Neural cell (in vitro differentiated cells): ENCODE measurements around the gene TRIM46. TPM values are rescaled to one million over a fixed set of nuclear protein-coding genes. Genes with fewer than 3 reads are reported as not detected.
A peak's percentile ranks its signal among the peaks of the same experiment; 100 is the strongest.

ENCODE experiments used
- H2AFZ ChIP-seq: fragments of 200-600, 300-800 bp; sonication (generic), shearing (Covaris generic); 2 replicates; pipeline ENCODE4 v1.6.0; 2014; ENCODE audit warnings: low read depth, mild to moderate bottlenecking, antibody characterized with exemption, low read length, moderate library complexity
- H3F3A ChIP-seq: fragments of 200-600 bp; shearing (Covaris generic); 2 replicates; pipeline ENCODE4 v1.6.1; 2016; ENCODE audit warnings: mild to moderate bottlenecking, moderate library complexity, mixed read lengths, antibody characterized with exemption, low read length; ENCODE audit not compliant: insufficient read depth, poor library complexity, severe bottlenecking
- H3K27ac ChIP-seq: fragments of 200-600, 300-800 bp; sonication (generic), shearing (Covaris generic); 2 replicates; pipeline ENCODE4 v1.5.1; 2014; ENCODE audit warnings: mild to moderate bottlenecking, low read length, moderate library complexity
- H3K27me3 ChIP-seq: fragments of 300-800, 200-600 bp; sonication (generic), shearing (Covaris generic); 2 replicates; pipeline ENCODE4 v1.6.0; 2014; ENCODE audit warnings: mild to moderate bottlenecking, low read depth, low read length, moderate library complexity; ENCODE audit not compliant: insufficient read depth
- H3K36me3 ChIP-seq: fragments of 300-800, 200-600 bp; sonication (generic), shearing (Covaris generic); 2 replicates; pipeline ENCODE4 v1.5.1; 2014; ENCODE audit warnings: mild to moderate bottlenecking, antibody characterized with exemption, low read length, moderate library complexity; ENCODE audit not compliant: insufficient read depth
- H3K4me2 ChIP-seq: fragments of 300-800, 200-600 bp; sonication (generic), shearing (Covaris generic); 2 replicates; pipeline ENCODE4 v1.6.0; 2014; ENCODE audit warnings: mild to moderate bottlenecking, low read length
- H3K4me3 ChIP-seq: fragments of 300-800, 200-600 bp; sonication (generic), shearing (Covaris generic); 2 replicates; pipeline ENCODE4 v1.5.1; 2014; ENCODE audit warnings: mild to moderate bottlenecking, low read length, moderate library complexity
- H3K79me2 ChIP-seq: fragments of 200-600 bp; shearing (Covaris generic); replicated peaks from 2 replicates; pipeline ENCODE4 v1.6.0; 2014; ENCODE audit warnings: mild to moderate bottlenecking, low read length, moderate library complexity; ENCODE audit not compliant: insufficient read depth
- H3K9ac ChIP-seq: fragments of 300-800, 200-600 bp; sonication (generic), shearing (Covaris generic); 2 replicates; pipeline ENCODE4 v1.6.1; 2016; ENCODE audit warnings: mild to moderate bottlenecking, low read length, mixed read lengths
- H3K9me2 ChIP-seq: fragments of 200-600 bp; shearing (Covaris generic); 2 replicates; pipeline ENCODE4 v1.6.1; 2016; ENCODE audit warnings: mild to moderate bottlenecking, low read length, mixed read lengths; ENCODE audit not compliant: insufficient read depth
- H3K9me3 ChIP-seq: fragments of 200-600, 300-800 bp; sonication (generic), shearing (Covaris generic); 2 replicates; pipeline ENCODE4 v1.6.1; 2016; ENCODE audit warnings: mild to moderate bottlenecking, mixed run types, low read length, moderate library complexity, mixed read lengths
- H4K20me1 ChIP-seq: fragments of 200-600 bp; shearing (Covaris generic); 2 replicates; pipeline ENCODE4 v1.6.1; 2016; ENCODE audit warnings: mild to moderate bottlenecking, mixed run types; ENCODE audit not compliant: insufficient read depth
- EP300 ChIP-seq: fragments of 450-650 bp; conservative IDR thresholded peaks from 2 replicates; pipeline ENCODE4 v1.6.1; 2014; ENCODE audit warnings: antibody characterized with exemption, mild to moderate bottlenecking, moderate library complexity; ENCODE audit not compliant: poor library complexity, severe bottlenecking
- EZH2 ChIP-seq: fragments of 200-600, 300-800 bp; shearing (Covaris generic), sonication (generic); IDR thresholded peaks from 2 replicates; pipeline ENCODE4 v1.6.1; 2014; ENCODE audit warnings: antibody characterized with exemption, low read length, borderline replicate concordance, mild to moderate bottlenecking; ENCODE audit not compliant: insufficient read depth, poor library complexity, severe bottlenecking
- MXI1 ChIP-seq: fragments of 450-650 bp; conservative IDR thresholded peaks from 2 replicates; pipeline ENCODE4 v1.6.1; 2014; ENCODE audit warnings: antibody characterized with exemption, mild to moderate bottlenecking; ENCODE audit not compliant: poor library complexity, severe bottlenecking
- POLR2AphosphoS5 ChIP-seq: IDR thresholded peaks from 2 replicates; pipeline ENCODE4 v1.6.1; 2012
- RAD21 ChIP-seq: fragments of 450-650 bp; conservative IDR thresholded peaks from 2 replicates; pipeline ENCODE4 v1.6.1; 2014; ENCODE audit warnings: antibody characterized with exemption, mild to moderate bottlenecking, moderate library complexity
- SMC3 ChIP-seq: fragments of 450-650 bp; conservative IDR thresholded peaks from 2 replicates; pipeline ENCODE4 v1.6.1; 2014; ENCODE audit warnings: antibody characterized with exemption, mild to moderate bottlenecking, moderate library complexity; ENCODE audit not compliant: poor library complexity
- TAF1 ChIP-seq: IDR thresholded peaks from 2 replicates; pipeline ENCODE4 v1.6.1; 2012; ENCODE audit warnings: low read depth
- polyA plus RNA-seq: library from polyadenylated mRNA; depleted of rRNA; stranded (reverse); fragments of >200 nt; gene quantifications from 2 replicates; pipeline ENCODE4 v1.2.3, GENCODE V29; 2014
- TF ChIP-seq, protein P1 (sequence below): IDR thresholded peaks from 2 replicates; pipeline ENCODE4 v1.6.1; 2012; ENCODE audit warnings: borderline replicate concordance

Gene TRIM46
- polyA plus RNA-seq, 1 donor from 2014 or later, result 31.5 TPM

DNA sequence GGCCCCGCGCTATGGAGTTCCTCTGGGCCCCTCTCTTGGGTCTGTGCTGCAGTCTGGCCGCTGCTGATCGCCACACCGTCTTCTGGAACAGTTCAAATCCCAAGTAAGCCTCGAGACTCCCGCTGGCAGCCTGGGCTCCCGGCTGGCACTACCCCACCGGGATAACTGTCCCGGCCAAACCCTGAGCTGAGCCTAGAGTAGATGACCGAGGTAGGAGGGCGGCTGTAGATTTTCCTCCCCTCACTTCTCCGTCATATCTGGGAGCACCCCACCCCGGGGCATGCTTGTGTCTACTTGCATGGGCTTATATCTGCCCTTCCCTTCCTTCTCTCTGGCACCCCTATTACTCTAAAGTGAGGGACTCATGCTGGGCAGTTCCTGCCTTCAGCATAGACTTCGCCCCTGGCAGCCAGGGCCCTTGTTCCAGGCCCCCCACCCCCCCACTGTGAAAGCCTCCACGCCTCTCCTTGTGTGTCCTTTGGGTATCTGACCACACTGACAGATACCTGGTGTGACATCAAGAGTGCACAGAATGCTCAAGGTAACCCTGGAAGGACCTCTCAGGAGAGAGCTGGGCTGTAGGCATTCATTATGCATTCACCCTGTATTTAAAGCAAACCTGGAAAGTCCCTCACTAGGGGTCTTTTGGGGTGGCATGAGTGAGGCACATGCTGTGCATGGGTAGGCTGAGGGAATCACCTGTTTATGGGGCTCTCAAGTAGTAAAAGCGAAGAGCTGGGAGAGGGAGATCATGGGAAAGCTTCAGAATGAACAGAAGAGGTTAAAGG lies 45.5 kb upstream of the TRIM46 start:
- H3K27me3 ChIP-seq, result peaks cover 48% of the 10 kb centered on the region
- H2AFZ ChIP-seq, result no peak overlapping the region

DNA sequence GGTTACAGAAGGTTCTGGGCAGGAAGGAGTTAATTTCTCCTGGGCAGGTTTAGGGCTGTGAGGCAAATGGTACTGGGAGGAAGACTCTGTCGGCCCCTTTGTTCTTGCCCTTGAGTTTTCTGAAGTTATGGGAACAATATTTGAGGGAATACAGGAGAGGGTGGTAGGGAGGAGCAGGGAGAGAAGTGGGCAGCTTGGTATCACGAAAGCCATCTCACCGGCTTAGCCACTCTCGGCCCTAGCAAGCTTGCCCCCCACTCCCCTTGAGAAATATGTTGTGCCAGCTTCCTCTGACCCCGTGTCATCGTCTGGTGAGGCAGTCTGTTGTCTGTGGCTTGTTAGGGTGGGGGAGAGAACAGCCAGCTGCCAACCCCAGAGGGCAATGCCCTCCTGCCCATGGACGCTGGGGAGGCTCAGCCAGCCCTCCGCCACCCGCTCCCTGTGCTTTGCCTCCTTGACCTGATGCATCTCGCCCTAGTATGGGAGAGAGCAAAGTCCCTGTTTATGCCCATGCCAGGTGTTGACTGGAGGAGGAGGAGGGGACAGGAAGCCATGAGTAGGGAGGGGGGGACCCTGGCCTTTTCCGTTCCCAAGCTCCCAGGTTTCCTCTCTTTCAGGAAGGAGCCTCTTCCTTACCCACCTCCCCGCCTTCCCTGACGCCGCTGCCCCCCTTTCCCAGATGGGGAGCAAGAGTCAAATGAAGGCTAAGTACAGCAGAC lies 44.7 kb upstream of the TRIM46 start:
- Histone ChIP-seq H3K9ac (no peak overlapping the region), H3K27me3 (peaks cover 48% of the 10 kb centered on the region), H3K27ac (no peak overlapping the region)

More for the DNA sequence above, 45.5 kb upstream of the TRIM46 start:
- H3F3A ChIP-seq, result peaks cover 2% of the 10 kb centered on the region
- H3K9me3 ChIP-seq, result no peaks in the 10 kb centered on the region
- no peak overlapping the region for H3K9ac ChIP-seq
- no peak overlapping the region for H3K4me2 ChIP-seq
- no peaks in the 10 kb centered on the region for H3K36me3 ChIP-seq
- peak overlapping the region; percentile 64 for H3K4me3 ChIP-seq
- TF ChIP-seq POLR2AphosphoS5, result no peak
- no peak for TF ChIP-seq EP300
- no peak for TF ChIP-seq RAD21
- TF ChIP-seq, protein P1, sequence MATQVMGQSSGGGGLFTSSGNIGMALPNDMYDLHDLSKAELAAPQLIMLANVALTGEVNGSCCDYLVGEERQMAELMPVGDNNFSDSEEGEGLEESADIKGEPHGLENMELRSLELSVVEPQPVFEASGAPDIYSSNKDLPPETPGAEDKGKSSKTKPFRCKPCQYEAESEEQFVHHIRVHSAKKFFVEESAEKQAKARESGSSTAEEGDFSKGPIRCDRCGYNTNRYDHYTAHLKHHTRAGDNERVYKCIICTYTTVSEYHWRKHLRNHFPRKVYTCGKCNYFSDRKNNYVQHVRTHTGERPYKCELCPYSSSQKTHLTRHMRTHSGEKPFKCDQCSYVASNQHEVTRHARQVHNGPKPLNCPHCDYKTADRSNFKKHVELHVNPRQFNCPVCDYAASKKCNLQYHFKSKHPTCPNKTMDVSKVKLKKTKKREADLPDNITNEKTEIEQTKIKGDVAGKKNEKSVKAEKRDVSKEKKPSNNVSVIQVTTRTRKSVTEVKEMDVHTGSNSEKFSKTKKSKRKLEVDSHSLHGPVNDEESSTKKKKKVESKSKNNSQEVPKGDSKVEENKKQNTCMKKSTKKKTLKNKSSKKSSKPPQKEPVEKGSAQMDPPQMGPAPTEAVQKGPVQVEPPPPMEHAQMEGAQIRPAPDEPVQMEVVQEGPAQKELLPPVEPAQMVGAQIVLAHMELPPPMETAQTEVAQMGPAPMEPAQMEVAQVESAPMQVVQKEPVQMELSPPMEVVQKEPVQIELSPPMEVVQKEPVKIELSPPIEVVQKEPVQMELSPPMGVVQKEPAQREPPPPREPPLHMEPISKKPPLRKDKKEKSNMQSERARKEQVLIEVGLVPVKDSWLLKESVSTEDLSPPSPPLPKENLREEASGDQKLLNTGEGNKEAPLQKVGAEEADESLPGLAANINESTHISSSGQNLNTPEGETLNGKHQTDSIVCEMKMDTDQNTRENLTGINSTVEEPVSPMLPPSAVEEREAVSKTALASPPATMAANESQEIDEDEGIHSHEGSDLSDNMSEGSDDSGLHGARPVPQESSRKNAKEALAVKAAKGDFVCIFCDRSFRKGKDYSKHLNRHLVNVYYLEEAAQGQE, result no peak
- TF ChIP-seq SMC3, result no peak
- no peak for TF ChIP-seq TAF1
- no peak for TF ChIP-seq EZH2
- TF ChIP-seq MXI1, result no peak
- no peaks in the 10 kb centered on the region for H3K79me2 ChIP-seq
- no peaks in the 10 kb centered on the region for H4K20me1 ChIP-seq
- H3K9me2 ChIP-seq, result no peaks in the 10 kb centered on the region
- H3K27ac ChIP-seq, result no peak overlapping the region

More for the DNA sequence above, 44.7 kb upstream of the TRIM46 start:
- Histone ChIP-seq H2AFZ (no peak overlapping the region), H3K36me3 (no peaks in the 10 kb centered on the region), H3K9me2 (no peaks in the 10 kb centered on the region), H4K20me1 (no peaks in the 10 kb centered on the region), H3K4me3 (no peak overlapping the region), H3K4me2 (no peak overlapping the region), H3F3A (peaks cover 2% of the 10 kb centered on the region), H3K79me2 (no peaks in the 10 kb centered on the region), H3K9me3 (no peaks in the 10 kb centered on the region)
- TF ChIP-seq RAD21, result no peak
